HG02852 (cell line): ENCODE data around the gene SLC39A7.

Source experiments
- ATAC-seq: cut with Tn5 transposase; IDR thresholded peaks from one replicate; pipeline ENCODE4 v1.9.1; 2021; ENCODE audit warnings: mild to moderate bottlenecking, moderate library complexity; ENCODE audit not compliant: unreplicated experiment

SLC39A7 gene, protein sequence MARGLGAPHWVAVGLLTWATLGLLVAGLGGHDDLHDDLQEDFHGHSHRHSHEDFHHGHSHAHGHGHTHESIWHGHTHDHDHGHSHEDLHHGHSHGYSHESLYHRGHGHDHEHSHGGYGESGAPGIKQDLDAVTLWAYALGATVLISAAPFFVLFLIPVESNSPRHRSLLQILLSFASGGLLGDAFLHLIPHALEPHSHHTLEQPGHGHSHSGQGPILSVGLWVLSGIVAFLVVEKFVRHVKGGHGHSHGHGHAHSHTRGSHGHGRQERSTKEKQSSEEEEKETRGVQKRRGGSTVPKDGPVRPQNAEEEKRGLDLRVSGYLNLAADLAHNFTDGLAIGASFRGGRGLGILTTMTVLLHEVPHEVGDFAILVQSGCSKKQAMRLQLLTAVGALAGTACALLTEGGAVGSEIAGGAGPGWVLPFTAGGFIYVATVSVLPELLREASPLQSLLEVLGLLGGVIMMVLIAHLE

DNA sequence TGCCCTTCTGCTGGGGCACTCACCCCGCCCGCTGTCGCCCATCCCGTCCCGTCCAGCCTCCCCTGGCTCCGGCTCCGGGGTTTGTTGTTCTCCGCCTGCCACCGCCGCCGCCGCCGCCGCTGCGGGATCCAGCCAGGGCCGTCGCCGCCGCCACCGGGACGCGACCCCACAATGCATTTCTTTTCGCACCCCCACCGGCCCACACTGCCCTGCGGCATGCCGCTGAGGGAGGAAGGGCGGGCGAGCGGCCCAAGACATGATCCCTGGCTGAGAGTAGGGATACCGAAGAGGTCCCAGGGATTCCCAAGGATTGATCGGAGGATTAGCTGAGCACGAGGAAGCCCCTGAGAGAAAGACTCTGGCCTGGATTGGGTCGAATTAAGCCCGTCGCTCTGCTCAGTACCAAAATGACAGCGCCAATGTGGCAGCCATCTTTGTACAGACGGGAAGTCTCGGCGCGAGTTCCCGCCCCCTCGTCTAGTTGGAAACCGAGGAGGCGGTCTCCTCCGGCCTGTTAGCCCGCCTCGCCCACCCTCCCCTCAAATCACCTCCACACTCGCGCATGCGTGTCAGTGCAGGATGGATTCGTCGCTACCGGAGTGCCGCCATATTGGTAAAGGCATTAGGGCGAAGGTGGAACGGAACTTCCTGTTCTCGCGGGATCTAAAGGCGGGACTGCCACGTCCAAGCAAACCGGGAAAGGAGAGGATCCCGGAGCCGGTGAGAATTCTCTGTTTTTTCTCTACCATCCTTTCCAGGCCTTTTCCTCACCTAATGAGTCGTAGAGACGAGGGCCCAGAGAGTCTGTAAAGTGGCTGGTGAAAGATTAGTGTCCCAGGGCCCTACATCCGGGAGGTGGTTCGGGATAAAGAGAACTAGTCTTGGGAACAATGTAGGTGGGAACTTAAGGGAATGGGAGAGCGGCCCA lies at the start of gene SLC39A7, which contains the start of gene RXRB:
Gene SLC39A7 (plus strand): TSS at position 649 of the 928 bp plus-strand sequence. CDS start 379 bp downstream, outside the sequence.
Gene RXRB (minus strand): TSS at position 447 of the 928 bp plus-strand sequence. CDS start 189 bp downstream, at position 258.
- peak; percentile 52 for ATAC-seq

DNA sequence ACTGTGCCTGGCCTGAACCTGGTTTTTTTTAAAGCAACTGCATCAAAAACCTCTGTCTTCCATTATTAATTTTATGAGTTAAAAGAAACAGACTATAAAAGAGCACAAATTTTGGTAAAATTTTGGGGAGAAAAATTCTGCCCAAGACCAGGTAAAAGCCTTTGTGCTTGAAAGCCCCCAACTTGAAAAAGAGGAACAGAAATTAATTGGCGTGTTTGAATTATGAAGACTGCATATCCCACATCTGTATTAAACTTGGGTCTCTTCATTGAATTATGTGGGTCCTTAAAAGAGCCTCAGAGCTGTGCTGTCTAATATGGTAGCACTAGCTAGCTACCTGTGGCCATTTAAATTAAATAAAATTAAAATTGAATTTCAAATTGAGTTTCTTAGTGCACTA lies 49.6 kb upstream of the SLC39A7 start:
- ATAC-seq, result no peak

DNA sequence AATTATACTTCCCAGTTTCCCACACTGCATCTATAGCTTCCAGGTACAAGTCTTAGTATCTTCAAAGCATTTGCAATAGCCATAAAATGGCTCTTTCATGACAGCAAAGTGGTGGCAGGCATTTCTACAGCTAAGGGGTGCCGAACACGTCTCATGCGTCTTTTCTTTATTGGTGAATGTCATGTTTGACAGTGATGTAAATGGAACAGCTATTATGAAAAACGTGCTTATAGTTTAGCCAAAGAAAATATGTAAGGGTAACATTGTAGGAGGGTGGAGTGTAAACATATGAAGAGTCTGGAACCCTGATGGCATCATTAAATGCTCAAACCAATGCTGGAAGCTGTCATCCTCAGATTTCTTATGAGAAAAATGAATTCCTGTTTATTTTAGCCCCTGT lies 46.3 kb upstream of the SLC39A7 start:
- no peak for ATAC-seq

- ATAC-seq, result no peak
Measured at GRCh38 chr6:33156561-33156960, 44.1 kb upstream of the SLC39A7 start.

- ATAC-seq, result no peak
Measured at GRCh38 chr6:33156964-33157363, 43.7 kb upstream of the SLC39A7 start.

DNA sequence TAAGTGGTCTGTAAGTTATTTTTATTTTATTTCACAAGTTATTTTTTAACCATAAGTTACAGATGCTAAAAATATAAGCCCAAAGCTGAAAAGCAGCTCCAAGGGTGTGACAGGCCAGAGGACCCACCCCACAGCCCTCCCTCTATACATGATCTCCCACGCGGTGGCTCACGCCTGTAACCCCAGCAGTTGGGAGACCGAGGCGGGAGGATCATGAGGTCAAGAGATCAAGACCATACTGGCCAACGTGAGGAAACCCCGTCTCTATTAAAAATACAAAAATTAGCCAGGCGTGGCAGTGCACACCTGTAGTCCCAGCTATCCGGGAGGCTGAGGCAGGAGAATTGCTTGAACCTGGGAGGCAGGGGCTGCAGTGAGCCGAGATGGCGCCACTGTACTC lies 40.6 kb upstream of the SLC39A7 start:
- ATAC-seq, result no peak

- no peak for ATAC-seq
Measured at GRCh38 chr6:33160728-33161344, 39.8 kb upstream of the SLC39A7 start.

DNA sequence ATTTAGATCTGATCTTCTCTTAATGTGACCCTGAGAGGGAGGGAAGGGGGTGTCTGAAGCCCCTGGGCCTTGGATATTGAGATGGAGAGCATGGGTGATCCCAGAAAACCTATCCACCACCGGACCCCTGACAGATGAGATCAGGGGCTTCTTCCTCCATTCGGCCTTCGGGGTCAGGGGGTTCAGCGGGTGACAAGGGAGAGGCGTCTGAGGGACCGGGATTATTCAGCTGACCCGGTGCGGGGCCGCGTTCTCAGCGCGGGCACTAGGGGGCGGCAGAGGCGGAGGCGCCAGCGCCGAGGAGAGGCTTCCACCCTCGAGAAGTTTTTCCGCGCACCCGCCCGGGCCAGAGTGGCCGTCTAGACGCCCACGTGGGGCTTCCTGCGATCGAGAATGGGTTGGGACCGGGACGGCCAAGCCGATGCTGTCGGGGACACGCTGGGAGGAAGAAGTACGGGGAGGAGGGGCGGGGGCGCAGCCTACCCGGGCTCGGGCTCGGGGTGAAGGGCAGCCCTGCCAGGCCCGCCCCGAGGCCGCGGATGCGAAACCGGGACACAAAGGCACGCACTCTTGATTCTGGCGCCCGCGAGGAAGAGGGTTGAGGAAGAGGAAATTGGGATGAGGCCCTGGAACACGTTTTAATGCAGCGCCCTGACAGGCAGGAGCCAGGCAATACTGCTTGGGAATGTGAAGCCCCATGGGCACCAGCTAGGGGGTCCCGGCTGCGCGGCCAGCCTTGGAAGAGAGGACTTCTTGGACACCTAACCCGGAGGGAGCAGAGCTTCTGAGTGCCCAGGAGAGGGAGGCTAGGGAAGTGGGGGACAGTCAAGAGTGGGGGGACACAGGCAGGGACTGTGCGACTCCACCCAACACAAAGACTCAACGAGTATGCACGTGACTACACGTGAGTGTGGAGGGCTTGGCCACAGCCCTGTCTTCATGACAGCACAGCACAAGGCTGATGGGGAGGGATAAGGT lies 39.0 kb upstream of the SLC39A7 start:
- no peak for ATAC-seq

DNA sequence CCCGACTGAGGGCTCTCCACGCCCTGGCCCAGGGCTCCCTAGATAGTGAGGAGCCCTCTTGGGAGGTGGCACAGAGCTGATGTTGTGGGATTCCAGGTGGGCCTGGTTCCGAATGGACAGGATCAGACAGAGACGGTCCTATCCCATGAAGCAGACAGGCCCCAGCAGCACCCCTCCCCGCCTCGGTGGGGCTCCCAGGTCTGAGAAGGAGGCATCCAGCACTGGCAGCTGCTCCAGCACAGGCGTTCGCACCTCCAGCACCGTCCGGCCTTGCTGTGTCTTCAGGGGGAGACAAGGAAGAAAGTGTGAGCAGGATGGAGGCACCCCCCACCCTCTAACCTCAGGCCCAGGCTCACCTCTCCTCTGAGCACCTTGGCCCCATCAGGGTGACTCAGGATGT lies 37.1 kb upstream of the SLC39A7 start:
- ATAC-seq, result no peak

DNA sequence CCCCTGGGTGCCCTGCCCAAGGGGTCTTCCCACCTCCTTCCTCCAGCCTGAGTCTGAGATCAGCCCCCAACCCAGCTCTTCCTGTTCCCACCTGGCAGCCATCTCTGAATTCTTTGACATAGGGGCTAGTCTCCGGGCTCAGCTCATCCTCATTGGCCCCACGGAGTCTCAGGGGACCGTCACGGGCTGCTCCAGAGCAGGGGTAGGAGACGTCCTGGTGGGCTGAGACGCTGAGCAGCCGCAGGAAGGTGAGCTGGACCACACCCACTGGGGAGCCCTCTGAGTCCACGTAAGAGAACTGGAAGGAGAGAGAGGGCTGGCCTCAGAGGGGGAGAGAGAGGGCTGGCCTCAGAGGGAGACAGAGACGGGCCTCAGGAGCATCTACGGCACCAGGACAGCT lies 36.5 kb upstream of the SLC39A7 start:
- no peak for ATAC-seq

- ATAC-seq, result no peak
Measured at GRCh38 chr6:33164665-33165373, 35.8 kb upstream of the SLC39A7 start.

GRCh38 chr6:33165581-33166258 lies 34.9 kb upstream of the SLC39A7 start:
- ATAC-seq, result no peak

GRCh38 chr6:33166363-33166762 lies 34.3 kb upstream of the SLC39A7 start:
- ATAC-seq, result no peak

DNA sequence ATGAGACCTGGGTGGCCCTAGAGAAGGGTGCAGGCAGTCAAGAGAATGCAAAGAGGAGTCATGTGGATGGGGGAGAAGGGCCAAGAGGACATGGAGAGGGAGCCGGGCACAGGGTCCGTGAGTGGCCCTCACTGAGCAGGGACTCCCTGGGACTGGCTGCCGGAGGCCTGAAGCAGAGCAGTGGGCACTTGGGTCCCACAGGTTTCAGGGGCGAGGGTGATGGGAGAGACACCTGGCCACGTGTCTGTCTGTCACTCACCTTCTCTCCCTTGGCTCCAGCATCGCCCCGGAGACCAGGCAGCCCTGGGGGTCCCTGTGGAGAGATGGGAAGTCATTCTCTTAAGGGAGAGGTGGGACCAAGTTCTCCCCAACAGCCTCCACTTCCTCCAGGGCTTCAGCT lies 33.9 kb upstream of the SLC39A7 start:
- ATAC-seq, result no peak

DNA sequence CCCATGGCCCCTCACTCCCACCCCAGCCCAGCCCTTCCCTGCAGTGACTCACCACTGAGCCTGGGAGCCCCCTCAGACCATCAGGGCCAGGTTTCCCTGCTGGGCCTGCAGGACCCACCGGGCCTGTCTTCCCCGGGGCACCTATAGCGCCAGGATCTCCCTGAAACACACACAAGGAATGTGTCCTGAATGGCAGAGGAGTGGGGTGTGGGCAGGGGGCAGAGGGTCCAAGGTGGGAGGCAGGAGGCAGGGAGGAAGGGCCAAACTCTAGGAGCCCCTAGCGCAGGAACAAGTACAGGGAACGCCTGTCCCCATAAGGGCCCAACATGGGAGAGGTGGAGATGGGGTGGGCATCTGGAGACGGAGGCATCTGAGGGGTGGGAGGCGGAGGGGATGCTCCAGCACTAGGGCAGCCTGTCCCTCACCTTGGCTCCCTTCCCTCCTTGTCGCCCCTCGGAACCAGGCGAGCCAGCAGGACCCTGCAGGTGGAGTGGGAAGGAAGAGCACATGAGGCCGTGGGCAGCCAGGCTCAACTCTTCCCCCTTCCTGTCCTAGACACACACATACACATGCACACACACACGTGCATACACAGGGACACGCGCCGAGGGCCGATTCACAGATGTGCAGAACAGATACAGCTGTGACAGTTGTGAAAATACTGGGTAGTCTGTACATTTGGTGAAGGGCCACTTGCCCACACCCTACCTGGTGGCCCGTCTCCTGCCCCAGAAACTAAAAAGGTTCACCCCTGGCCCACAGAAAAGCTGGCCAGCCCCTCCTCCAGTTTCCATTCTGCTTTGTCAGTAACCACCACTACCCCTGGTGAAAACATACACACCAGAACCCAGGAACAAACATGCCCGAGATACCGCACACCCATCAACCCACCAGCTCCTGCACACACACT lies 33.0 kb upstream of the SLC39A7 start:
- no peak for ATAC-seq

DNA sequence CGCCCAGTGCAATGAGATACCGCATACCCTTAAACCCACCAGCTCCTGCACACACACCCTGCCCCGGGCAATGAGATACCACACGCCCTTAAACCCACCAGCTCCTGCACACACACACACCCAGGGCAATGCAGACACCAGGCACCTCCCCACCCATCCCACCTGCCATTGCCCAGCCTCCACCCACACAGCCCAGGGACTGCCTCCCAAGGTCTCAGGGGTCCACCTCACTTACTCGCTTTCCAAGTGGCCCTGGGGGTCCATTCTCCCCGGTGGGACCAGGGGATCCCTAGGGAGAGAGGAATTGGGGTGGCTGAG lies 32.4 kb upstream of the SLC39A7 start:
- no peak for ATAC-seq

- ATAC-seq, result no peak
Measured at GRCh38 chr6:33168639-33169038, 32.0 kb upstream of the SLC39A7 start.
